ENCODE results near the gene CIDEB. TPM values are rescaled to one million over a fixed set of nuclear protein-coding genes. Genes with fewer than 3 reads are reported as not detected.
A peak's percentile ranks its signal among the peaks of the same experiment; 100 is the strongest.

CIDEB gene
- total and polyA plus RNA-seq, 2 of the 13 experiments (the other 11 are each of a cell fraction or from before 2014, with no cell fraction given), result 35.8 to 110 TPM

- no peak for TF ChIP-seq MED13 (CRISPR knock-in tag; IDR thresholded peaks at IDR 0.05)
- no peak; the same call in 1 of the 2 replicates for TF ChIP-seq ZFP91 (CRISPR knock-in tag; IDR thresholded peaks at IDR 0.05; ENCODE audit: borderline replicate concordance)
- TF ChIP-seq SP5 (CRISPR knock-in tag; IDR thresholded peaks at IDR 0.05; ENCODE audit: borderline replicate concordance, low read depth), result peak; percentile 87
- TF ChIP-seq RORA (CRISPR knock-in tag; IDR thresholded peaks at IDR 0.05), result no peak
- TF ChIP-seq ARID4A (CRISPR knock-in tag; IDR thresholded peaks at IDR 0.05; ENCODE audit: borderline replicate concordance), result peak; percentile 62
- TF ChIP-seq NCOA2 (CRISPR knock-in tag; IDR thresholded peaks at IDR 0.05), result no peak
- 0 out of 2 replicates have a peak, but pooled peaks have one; percentile 32 for TF ChIP-seq ZNF790 (CRISPR knock-in tag; IDR thresholded peaks at IDR 0.05; ENCODE audit: borderline replicate concordance)
- no peak for TF ChIP-seq JUN (CRISPR knock-in tag; IDR thresholded peaks at IDR 0.05)
- TF ChIP-seq ZNF607 (CRISPR knock-in tag; IDR thresholded peaks at IDR 0.05; ENCODE audit: borderline replicate concordance), result peak; percentile 39; the same call in 1 of the 2 replicates
- peak; percentile 58; the same call in 1 of the 2 replicates for TF ChIP-seq THRA (CRISPR knock-in tag; IDR thresholded peaks at IDR 0.05; ENCODE audit: borderline replicate concordance)
- TF ChIP-seq E2F1 (CRISPR knock-in tag; IDR thresholded peaks at IDR 0.05), result no peak
- no peak for TF ChIP-seq MXI1 (IDR thresholded peaks at IDR 0.05; ENCODE audit: borderline replicate concordance, low read depth, low read length)
- TF ChIP-seq HDAC6 (IDR thresholded peaks at IDR 0.05; ENCODE audit: low read depth, low read length), result no peak
- no peak for TF ChIP-seq ZBTB10 (CRISPR knock-in tag; IDR thresholded peaks at IDR 0.05; ENCODE audit: borderline replicate concordance)
- no peak; the same call in 1 of the 2 replicates for TF ChIP-seq ZNF432 (CRISPR knock-in tag; IDR thresholded peaks at IDR 0.05; ENCODE audit: borderline replicate concordance)
- TF ChIP-seq ZNF333 (CRISPR knock-in tag; IDR thresholded peaks at IDR 0.05; ENCODE audit: borderline replicate concordance), result peak; percentile 48; the same call in 1 of the 2 replicates
Measured at GRCh38 chr14:24255931-24256711, 51.7 kb downstream of the CIDEB start (continued).

Data from HepG2 (cell line).